CD14-positive monocyte (primary cell): ENCODE data around the gene NCAM1. TPM values are rescaled to one million over a fixed set of nuclear protein-coding genes. Genes with fewer than 3 reads are reported as not detected.

ENCODE experiments used
- DNase-seq, 3 donors: peaks; one replicate each; pipeline ENCODE4 v3.0.0-alpha.2; 2011 to 2022
- H2AFZ ChIP-seq: 2 replicates; pipeline ENCODE4 v1.6.0; 2012; ENCODE audit warnings: mild to moderate bottlenecking, low read depth, low read length, inconsistent platforms; ENCODE audit not compliant: insufficient read depth, poor library complexity, severe bottlenecking
- H3K27ac ChIP-seq, 2 donors: 1 replicate in 1 of 2; 2 replicates in 1 of 2; pipeline ENCODE4 v1.5.1; 2012 to 2013; ENCODE audit warnings: low read length in 2 of 2, control low read depth in 1 of 2, inconsistent platforms in 1 of 2, low read depth in 1 of 2, mild to moderate bottlenecking in 1 of 2
- H3K27me3 ChIP-seq, 2 donors: one replicate each; pipeline versions ENCODE4 v1.6.0 to v1.6.1; 2011 to 2013; ENCODE audit warnings: low read length in 2 of 2; ENCODE audit not compliant: control insufficient read depth in 2 of 2, insufficient read depth in 2 of 2
- H3K36me3 ChIP-seq, 2 donors: replicated peaks in 1 of 2; 1 replicate in 1 of 2; 2 replicates in 1 of 2; pipeline versions ENCODE4 v1.5.1 to v1.6.1; 2012 to 2013; ENCODE audit warnings: low read length in 2 of 2, control low read depth in 1 of 2, inconsistent platforms in 1 of 2, mild to moderate bottlenecking in 1 of 2; ENCODE audit not compliant: insufficient read depth in 2 of 2, control insufficient read depth in 1 of 2
- H3K4me1 ChIP-seq, 2 donors: 1 replicate in 1 of 2; 2 replicates in 1 of 2; pipeline versions ENCODE4 v1.5.1 to v1.6.1; 2012 to 2013; ENCODE audit warnings: low read length in 2 of 2, control low read depth in 1 of 2, inconsistent platforms in 1 of 2, mild to moderate bottlenecking in 1 of 2, moderate library complexity in 1 of 2; ENCODE audit not compliant: insufficient read depth in 2 of 2, control insufficient read depth in 1 of 2
- H3K4me2 ChIP-seq: replicated peaks from 2 replicates; pipeline ENCODE3; 2012; ENCODE audit warnings: low read length, moderate library complexity, mild to moderate bottlenecking; ENCODE audit not compliant: poor library complexity, severe bottlenecking; ENCODE audit errors: extremely low read depth
- H3K4me3 ChIP-seq, 3 experiments: fragments of 200-600 bp in 1 of 3; sonication (generic) in 1 of 3; replicated peaks in 1 of 3; 1 replicate in 2 of 3; 2 replicates in 1 of 3; pipeline ENCODE4 v1.5.1; 2011 to 2013; ENCODE audit warnings: low read length in 3 of 3, mild to moderate bottlenecking in 3 of 3, control low read depth in 2 of 3, low read depth in 2 of 3, inconsistent platforms in 1 of 3, moderate library complexity in 1 of 3
- H3K79me2 ChIP-seq: 2 replicates; pipeline ENCODE4 v1.6.0; 2012; ENCODE audit warnings: mild to moderate bottlenecking, control low read depth, inconsistent platforms, low read length, moderate library complexity; ENCODE audit not compliant: insufficient read depth
- H3K9ac ChIP-seq: 2 replicates; pipeline ENCODE4 v1.6.0; 2017; ENCODE audit warnings: low read length, mild to moderate bottlenecking; ENCODE audit not compliant: insufficient read depth, poor library complexity, severe bottlenecking
- H3K9me3 ChIP-seq, 2 donors: replicated peaks in 1 of 2; 1 replicate in 1 of 2; 2 replicates in 1 of 2; pipeline versions ENCODE4 v1.5.1 to v1.6.1; 2012 to 2013; ENCODE audit warnings: low read length in 2 of 2, control low read depth in 1 of 2; ENCODE audit not compliant: control insufficient read depth in 1 of 2, insufficient read depth in 1 of 2
- H4K20me1 ChIP-seq: 2 replicates; pipeline ENCODE4 v1.6.0; 2012; ENCODE audit warnings: mild to moderate bottlenecking, low read length, control low read depth, moderate library complexity; ENCODE audit not compliant: insufficient read depth
- H3K27ac Mint-ChIP-seq, 7 donors: one replicate each; pipeline ENCODE4 v1.8.0; 2020; ENCODE audit warnings: mild to moderate bottlenecking in 7 of 7, mixed read lengths in 7 of 7, moderate library complexity in 6 of 7, inconsistent platforms in 2 of 7
- H3K27me3 Mint-ChIP-seq, 3 donors: one replicate each; pipeline ENCODE4 v1.8.0; 2021 to 2022; ENCODE audit warnings: low read depth in 3 of 3, mild to moderate bottlenecking in 3 of 3, mixed read lengths in 3 of 3, moderate library complexity in 3 of 3, inconsistent platforms in 1 of 3
- H3K36me3 Mint-ChIP-seq, 2 donors: one replicate each; pipeline ENCODE4 v1.8.0; 2020; ENCODE audit warnings: mixed read lengths in 2 of 2, inconsistent platforms in 1 of 2, mild to moderate bottlenecking in 1 of 2
- H3K4me1 Mint-ChIP-seq: one replicate; pipeline ENCODE4 v1.8.0; 2020; ENCODE audit warnings: mild to moderate bottlenecking, mixed read lengths
- H3K4me3 Mint-ChIP-seq, 2 donors: one replicate each; pipeline ENCODE4 v1.8.0; 2020; ENCODE audit warnings: mild to moderate bottlenecking in 2 of 2, mixed read lengths in 2 of 2, moderate library complexity in 1 of 2
- H3K9me3 Mint-ChIP-seq, 7 donors: one replicate each; pipeline ENCODE4 v1.8.0; 2020 to 2022; ENCODE audit warnings: mixed read lengths in 7 of 7, mild to moderate bottlenecking in 6 of 7, moderate library complexity in 6 of 7, inconsistent platforms in 2 of 7
- CTCF ChIP-seq: fragments of 200-600 bp; IDR thresholded peaks from one replicate; pipeline ENCODE4 v1.8.0; 2022; ENCODE audit warnings: antibody characterized with exemption, mild to moderate bottlenecking
- WGBS: methylation state at CpG from one replicate; pipeline ENCODE4 v1.1.5; 2013; ENCODE audit warnings: missing lambda C conversion rate; ENCODE audit not compliant: insufficient coverage; 5-methylcytosine and 5-hydroxymethylcytosine counted together
- intact Hi-C, 2 donors: fragments of 100-400 bp; cut with micrococcal nuclease; formaldehyde crosslinking; loops; one replicate each; pipeline versions ENCODE4 v1.15.0 to v1.15.1; 2023
- polyA plus RNA-seq, 3 donors: library from polyadenylated mRNA; depleted of rRNA in 1 of 3; unstranded in 2 of 3; stranded (reverse) in 1 of 3; fragments of 300-500 nt in 2 of 3; fragments of >200 nt in 1 of 3; fragmentation: Illumina TruSeq in 2 of 3; gene quantifications; 1 replicate in 2 of 3; 2 replicates in 1 of 3; pipeline ENCODE4 v1.2.3, GENCODE V29; 2012 to 2021

The NCAM1 gene
- polyA plus RNA-seq, 3 donors: 0.65 to 0.69 TPM; not detected in 1

- no peak for DNase-seq
- Histone ChIP-seq H3K79me2 (no peaks in the 10 kb centered on the region), H3K27me3 (no peaks in the 10 kb centered on the region), H3K4me2 (no peak overlapping the region), H3K27ac (no peak overlapping the region), H2AFZ (no peak overlapping the region), H3K36me3 (no peaks in the 10 kb centered on the region), H3K4me3 (no peak overlapping the region), H3K9me3 (no peaks in the 10 kb centered on the region), H3K9ac (no peak overlapping the region), H3K4me1 (no peaks in the 10 kb centered on the region), H4K20me1 (no peaks in the 10 kb centered on the region)
- intact Hi-C loops: no loop called here
- H3K4me3 Mint-ChIP-seq: no peak overlapping the region
- peaks cover 0 to 6% (median 4%) of the 10 kb centered on the region in 3 donors for H3K27me3 Mint-ChIP-seq
- H3K27ac Mint-ChIP-seq: peak overlapping the region in 1 of 7 donors; percentile 24
- 87% methylated on average over 2 of the region's 3 CpGs for WGBS
- no peaks in the 10 kb centered on the region for H3K36me3 Mint-ChIP-seq
- H3K4me1 Mint-ChIP-seq: no peaks in the 10 kb centered on the region
- H3K9me3 Mint-ChIP-seq: peaks cover 0 to 3% (median 0%) of the 10 kb centered on the region in 7 donors
- no peak for TF ChIP-seq CTCF
Observed at GRCh38 chr11:113256431-113257202, 295.4 kb downstream of the NCAM1 start.

- H3K36me3 Mint-ChIP-seq: no peaks in the 10 kb centered on the region
- no peaks in the 10 kb centered on the region for H3K4me1 Mint-ChIP-seq
- peaks cover 0 to 7% (median 6%) of the 10 kb centered on the region in 3 donors for H3K27me3 Mint-ChIP-seq
- Histone ChIP-seq H3K4me3 (no peak overlapping the region), H2AFZ (no peak overlapping the region), H3K9me3 (no peaks in the 10 kb centered on the region), H3K4me1 (no peaks in the 10 kb centered on the region), H3K27me3 (no peaks in the 10 kb centered on the region), H3K4me2 (no peak overlapping the region), H3K27ac (no peak overlapping the region), H3K36me3 (no peaks in the 10 kb centered on the region), H3K79me2 (no peaks in the 10 kb centered on the region), H4K20me1 (no peaks in the 10 kb centered on the region), H3K9ac (no peak overlapping the region)
- H3K4me3 Mint-ChIP-seq: no peak overlapping the region
- no peak for DNase-seq
- WGBS: 97% methylated on average over 5 of the region's 9 CpGs
- H3K27ac Mint-ChIP-seq: no peak overlapping the region
- TF ChIP-seq CTCF: no peak
- H3K9me3 Mint-ChIP-seq: peaks cover 0 to 3% (median 0%) of the 10 kb centered on the region in 7 donors
- intact Hi-C loops: no loop called here
Observed at GRCh38 chr11:113260096-113260425, 298.8 kb downstream of the NCAM1 start.
